HEK293 (cell line): ENCODE measurements around the gene INSIG2.

Experiments used
- TCF7L2 ChIP-seq: IDR thresholded peaks from 2 replicates; pipeline ENCODE4 v1.6.1; 2011; ENCODE audit warnings: low read depth, mild to moderate bottlenecking, inconsistent platforms, low read length, moderate library complexity, borderline replicate concordance
- YY1 ChIP-seq: fragments of 450-650 bp; formaldehyde crosslinking; IDR thresholded peaks from 2 replicates; pipeline ENCODE4 v1.5.1; 2018; ENCODE audit warnings: missing biosample characterization, missing genetic modification characterization
- ZNF112 ChIP-seq: fragments of 450-650 bp; formaldehyde crosslinking; IDR thresholded peaks from 2 replicates; pipeline ENCODE4 v1.5.0; 2017; ENCODE audit warnings: missing biosample characterization, missing genetic modification characterization
- ZNF623 ChIP-seq: fragments of 450-650 bp; formaldehyde crosslinking; IDR thresholded peaks from 2 replicates; pipeline ENCODE4 v1.5.1; 2016; ENCODE audit warnings: missing biosample characterization, missing genetic modification characterization
- TF ChIP-seq, protein P1 (sequence below): fragments of 450-650 bp; formaldehyde crosslinking; IDR thresholded peaks from 2 replicates; pipeline ENCODE4 v1.5.1; 2017; ENCODE audit warnings: missing biosample characterization, missing genetic modification characterization
- TF ChIP-seq, protein P2 (sequence below): fragments of 450-650 bp; formaldehyde crosslinking; IDR thresholded peaks from 2 replicates; pipeline ENCODE4 v1.5.1; 2016; ENCODE audit warnings: missing biosample characterization, missing genetic modification characterization
- TF ChIP-seq, protein P3 (sequence below): fragments of 450-650 bp; formaldehyde crosslinking; IDR thresholded peaks from 2 replicates; pipeline ENCODE4 v1.5.1; 2016; ENCODE audit warnings: missing biosample characterization, missing genetic modification characterization
- TF ChIP-seq, protein P4 (sequence below): sonication (generic); formaldehyde crosslinking; IDR thresholded peaks from 2 replicates; pipeline ENCODE4 v1.8.1; 2022; ENCODE audit warnings: mild to moderate bottlenecking, moderate library complexity, missing genetic modification reagents
- TF ChIP-seq, protein P5 (sequence below): fragments of 450-650 bp; formaldehyde crosslinking; IDR thresholded peaks from 2 replicates; pipeline ENCODE4 v1.5.1; 2016; ENCODE audit warnings: missing biosample characterization, missing genetic modification characterization

DNA sequence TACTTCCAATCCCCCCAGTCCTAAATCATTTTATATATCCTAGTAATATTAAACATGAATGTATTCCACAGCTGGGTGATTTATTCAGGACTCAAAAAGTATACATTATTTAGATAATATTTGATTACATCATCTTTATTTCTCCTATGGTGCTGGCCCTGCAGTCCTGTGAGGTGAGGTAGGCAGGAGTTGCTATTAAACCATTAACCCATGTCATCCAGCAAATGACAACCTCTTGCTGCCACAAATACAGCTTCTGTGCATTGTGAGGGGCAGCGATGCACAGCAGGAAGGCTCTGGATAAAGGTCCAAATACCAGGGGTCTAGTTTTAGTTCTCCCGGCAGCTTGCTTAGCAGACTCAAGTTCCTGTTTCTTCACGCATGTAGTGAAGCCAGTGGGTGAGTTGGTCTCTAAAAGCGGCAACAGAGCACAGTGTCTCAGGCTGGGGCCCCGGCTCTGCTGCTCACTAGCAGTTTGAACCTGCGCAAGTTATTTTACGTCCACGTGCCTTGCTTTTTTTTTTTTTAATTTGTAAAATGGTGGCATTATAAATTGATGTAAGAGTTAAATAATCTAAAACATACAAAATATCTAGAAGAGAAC, 36.1 kb downstream of the INSIG2 start:
- TF ChIP-seq, protein P1, sequence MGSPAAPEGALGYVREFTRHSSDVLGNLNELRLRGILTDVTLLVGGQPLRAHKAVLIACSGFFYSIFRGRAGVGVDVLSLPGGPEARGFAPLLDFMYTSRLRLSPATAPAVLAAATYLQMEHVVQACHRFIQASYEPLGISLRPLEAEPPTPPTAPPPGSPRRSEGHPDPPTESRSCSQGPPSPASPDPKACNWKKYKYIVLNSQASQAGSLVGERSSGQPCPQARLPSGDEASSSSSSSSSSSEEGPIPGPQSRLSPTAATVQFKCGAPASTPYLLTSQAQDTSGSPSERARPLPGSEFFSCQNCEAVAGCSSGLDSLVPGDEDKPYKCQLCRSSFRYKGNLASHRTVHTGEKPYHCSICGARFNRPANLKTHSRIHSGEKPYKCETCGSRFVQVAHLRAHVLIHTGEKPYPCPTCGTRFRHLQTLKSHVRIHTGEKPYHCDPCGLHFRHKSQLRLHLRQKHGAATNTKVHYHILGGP (tag by site-specific recombination) = no peak
- TF ChIP-seq, protein P2, sequence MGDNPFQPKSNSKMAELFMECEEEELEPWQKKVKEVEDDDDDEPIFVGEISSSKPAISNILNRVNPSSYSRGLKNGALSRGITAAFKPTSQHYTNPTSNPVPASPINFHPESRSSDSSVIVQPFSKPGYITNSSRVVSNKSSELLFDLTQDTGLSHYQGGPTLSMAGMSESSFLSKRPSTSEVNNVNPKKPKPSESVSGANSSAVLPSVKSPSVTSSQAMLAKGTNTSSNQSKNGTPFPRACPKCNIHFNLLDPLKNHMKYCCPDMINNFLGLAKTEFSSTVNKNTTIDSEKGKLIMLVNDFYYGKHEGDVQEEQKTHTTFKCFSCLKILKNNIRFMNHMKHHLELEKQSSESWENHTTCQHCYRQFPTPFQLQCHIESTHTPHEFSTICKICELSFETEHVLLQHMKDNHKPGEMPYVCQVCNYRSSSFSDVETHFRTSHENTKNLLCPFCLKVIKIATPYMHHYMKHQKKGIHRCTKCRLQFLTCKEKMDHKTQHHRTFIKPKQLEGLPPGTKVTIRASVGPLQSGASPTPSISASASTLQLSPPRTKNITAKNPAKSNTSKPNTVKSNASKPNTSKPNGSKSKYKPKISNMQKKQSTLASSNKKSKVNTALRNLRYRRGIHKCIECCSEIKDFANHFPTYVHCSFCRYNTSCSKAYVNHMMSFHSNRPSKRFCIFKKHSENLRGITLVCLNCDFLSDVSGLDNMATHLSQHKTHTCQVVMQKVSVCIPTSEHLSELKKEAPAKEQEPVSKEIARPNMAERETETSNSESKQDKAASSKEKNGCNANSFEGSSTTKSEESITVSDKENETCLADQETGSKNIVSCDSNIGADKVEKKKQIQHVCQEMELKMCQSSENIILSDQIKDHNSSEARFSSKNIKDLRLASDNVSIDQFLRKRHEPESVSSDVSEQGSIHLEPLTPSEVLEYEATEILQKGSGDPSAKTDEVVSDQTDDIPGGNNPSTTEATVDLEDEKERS (tag by site-specific recombination) = no peak
- TF ChIP-seq YY1 (no peak), ZNF623 (no peak), TCF7L2 (no peak), ZNF112 (tag by site-specific recombination) (no peak)
- TF ChIP-seq, protein P3, sequence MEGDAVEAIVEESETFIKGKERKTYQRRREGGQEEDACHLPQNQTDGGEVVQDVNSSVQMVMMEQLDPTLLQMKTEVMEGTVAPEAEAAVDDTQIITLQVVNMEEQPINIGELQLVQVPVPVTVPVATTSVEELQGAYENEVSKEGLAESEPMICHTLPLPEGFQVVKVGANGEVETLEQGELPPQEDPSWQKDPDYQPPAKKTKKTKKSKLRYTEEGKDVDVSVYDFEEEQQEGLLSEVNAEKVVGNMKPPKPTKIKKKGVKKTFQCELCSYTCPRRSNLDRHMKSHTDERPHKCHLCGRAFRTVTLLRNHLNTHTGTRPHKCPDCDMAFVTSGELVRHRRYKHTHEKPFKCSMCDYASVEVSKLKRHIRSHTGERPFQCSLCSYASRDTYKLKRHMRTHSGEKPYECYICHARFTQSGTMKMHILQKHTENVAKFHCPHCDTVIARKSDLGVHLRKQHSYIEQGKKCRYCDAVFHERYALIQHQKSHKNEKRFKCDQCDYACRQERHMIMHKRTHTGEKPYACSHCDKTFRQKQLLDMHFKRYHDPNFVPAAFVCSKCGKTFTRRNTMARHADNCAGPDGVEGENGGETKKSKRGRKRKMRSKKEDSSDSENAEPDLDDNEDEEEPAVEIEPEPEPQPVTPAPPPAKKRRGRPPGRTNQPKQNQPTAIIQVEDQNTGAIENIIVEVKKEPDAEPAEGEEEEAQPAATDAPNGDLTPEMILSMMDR = no peak
- TF ChIP-seq, protein P4, sequence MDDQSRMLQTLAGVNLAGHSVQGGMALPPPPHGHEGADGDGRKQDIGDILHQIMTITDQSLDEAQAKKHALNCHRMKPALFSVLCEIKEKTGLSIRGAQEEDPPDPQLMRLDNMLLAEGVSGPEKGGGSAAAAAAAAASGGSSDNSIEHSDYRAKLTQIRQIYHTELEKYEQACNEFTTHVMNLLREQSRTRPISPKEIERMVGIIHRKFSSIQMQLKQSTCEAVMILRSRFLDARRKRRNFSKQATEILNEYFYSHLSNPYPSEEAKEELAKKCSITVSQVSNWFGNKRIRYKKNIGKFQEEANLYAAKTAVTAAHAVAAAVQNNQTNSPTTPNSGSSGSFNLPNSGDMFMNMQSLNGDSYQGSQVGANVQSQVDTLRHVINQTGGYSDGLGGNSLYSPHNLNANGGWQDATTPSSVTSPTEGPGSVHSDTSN (CRISPR knock-in tag) = no peak
- TF ChIP-seq, protein P5, sequence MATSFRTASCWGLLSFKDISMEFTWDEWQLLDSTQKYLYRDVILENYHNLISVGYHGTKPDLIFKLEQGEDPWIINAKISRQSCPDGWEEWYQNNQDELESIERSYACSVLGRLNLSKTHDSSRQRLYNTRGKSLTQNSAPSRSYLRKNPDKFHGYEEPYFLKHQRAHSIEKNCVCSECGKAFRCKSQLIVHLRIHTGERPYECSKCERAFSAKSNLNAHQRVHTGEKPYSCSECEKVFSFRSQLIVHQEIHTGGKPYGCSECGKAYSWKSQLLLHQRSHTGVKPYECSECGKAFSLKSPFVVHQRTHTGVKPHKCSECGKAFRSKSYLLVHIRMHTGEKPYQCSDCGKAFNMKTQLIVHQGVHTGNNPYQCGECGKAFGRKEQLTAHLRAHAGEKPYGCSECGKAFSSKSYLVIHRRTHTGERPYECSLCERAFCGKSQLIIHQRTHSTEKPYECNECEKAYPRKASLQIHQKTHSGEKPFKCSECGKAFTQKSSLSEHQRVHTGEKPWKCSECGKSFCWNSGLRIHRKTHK (tag by site-specific recombination) = no peak
